Neutrophil (primary cell): Measurements from ENCODE around the gene CREB5.

Source experiments
- H3K27ac ChIP-seq: fragments of 200-600 bp; sonication (generic); 2 replicates; pipeline ENCODE4 v1.5.1; 2016; ENCODE audit warnings: mild to moderate bottlenecking, moderate library complexity
- H3K27me3 ChIP-seq: fragments of 200-600 bp; sonication (generic); 2 replicates; pipeline ENCODE4 v1.6.0; 2016; ENCODE audit warnings: mild to moderate bottlenecking
- H3K36me3 ChIP-seq: fragments of 200-600 bp; sonication (generic); 2 replicates; pipeline ENCODE4 v1.5.1; 2017
- H3K4me1 ChIP-seq, 2 experiments: fragments of 200-600 bp in 1 of 2; sonication (generic) in 1 of 2; 1 replicate in 1 of 2; 2 replicates in 1 of 2; pipeline versions ENCODE4 v1.5.1 to v1.6.1; 2013 to 2016; ENCODE audit warnings: low read depth in 1 of 2, low read length in 1 of 2, mild to moderate bottlenecking in 1 of 2, moderate library complexity in 1 of 2; ENCODE audit not compliant: control insufficient read depth in 1 of 2, insufficient read depth in 1 of 2
- H3K4me3 ChIP-seq, 2 experiments: fragments of 200-600 bp in 1 of 2; sonication (generic) in 1 of 2; 1 replicate in 1 of 2; 2 replicates in 1 of 2; pipeline ENCODE4 v1.5.1; 2013 to 2016; ENCODE audit warnings: low read depth in 1 of 2, low read length in 1 of 2, mild to moderate bottlenecking in 1 of 2, moderate library complexity in 1 of 2
- H3K9me3 ChIP-seq: fragments of 200-600 bp; sonication (generic); 2 replicates; pipeline ENCODE4 v1.5.1; 2016
- TF ChIP-seq, protein P1 (sequence below): fragments of 200-600 bp; sonication (generic); IDR thresholded peaks from 2 replicates; pipeline ENCODE4 v1.5.1; 2016; ENCODE audit warnings: antibody characterized with exemption

CREB5 gene

DNA sequence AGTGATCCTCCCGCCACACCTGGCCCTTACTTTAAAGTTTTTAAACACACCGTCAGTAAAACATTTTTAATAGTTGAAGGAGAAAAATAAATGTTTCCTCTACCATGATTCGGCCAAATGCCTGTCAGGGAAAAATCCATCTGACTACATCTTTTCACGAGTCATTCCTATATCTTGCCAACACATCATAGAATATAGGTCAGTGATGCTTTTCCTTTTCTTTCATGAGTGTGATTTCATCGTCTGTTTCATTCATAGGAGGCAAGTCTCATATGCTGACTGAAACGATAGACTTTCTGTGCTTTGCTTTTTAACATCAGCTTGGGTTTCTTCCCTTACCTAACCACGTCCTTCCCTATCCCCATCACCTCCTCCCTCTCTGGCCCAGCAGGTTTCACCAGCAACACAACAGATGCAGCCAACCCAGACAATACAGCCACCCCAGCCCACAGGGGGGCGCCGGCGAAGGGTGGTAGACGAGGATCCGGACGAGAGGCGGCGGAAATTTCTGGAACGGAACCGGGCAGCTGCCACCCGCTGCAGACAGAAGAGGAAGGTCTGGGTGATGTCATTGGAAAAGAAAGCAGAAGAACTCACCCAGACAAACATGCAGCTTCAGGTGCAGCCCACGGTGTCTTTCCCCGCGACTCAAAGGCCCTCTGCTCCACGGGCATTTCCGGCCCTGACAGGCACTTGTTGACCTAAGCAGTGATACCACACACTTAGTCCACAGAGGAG lies 396.6 kb downstream of the CREB5 start:
- Histone ChIP-seq H3K9me3 (no peaks in the 10 kb centered on the region), H3K4me1 (no peaks in the 10 kb centered on the region), H3K36me3 (peaks cover 73% of the 10 kb centered on the region), H3K4me3 (no peak overlapping the region), H3K27ac (no peak overlapping the region), H3K27me3 (no peaks in the 10 kb centered on the region)
- TF ChIP-seq, protein P1, sequence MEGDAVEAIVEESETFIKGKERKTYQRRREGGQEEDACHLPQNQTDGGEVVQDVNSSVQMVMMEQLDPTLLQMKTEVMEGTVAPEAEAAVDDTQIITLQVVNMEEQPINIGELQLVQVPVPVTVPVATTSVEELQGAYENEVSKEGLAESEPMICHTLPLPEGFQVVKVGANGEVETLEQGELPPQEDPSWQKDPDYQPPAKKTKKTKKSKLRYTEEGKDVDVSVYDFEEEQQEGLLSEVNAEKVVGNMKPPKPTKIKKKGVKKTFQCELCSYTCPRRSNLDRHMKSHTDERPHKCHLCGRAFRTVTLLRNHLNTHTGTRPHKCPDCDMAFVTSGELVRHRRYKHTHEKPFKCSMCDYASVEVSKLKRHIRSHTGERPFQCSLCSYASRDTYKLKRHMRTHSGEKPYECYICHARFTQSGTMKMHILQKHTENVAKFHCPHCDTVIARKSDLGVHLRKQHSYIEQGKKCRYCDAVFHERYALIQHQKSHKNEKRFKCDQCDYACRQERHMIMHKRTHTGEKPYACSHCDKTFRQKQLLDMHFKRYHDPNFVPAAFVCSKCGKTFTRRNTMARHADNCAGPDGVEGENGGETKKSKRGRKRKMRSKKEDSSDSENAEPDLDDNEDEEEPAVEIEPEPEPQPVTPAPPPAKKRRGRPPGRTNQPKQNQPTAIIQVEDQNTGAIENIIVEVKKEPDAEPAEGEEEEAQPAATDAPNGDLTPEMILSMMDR: no peak

- H3K27me3 ChIP-seq: no peaks in the 10 kb centered on the region
- TF ChIP-seq, protein P1: no peak
- H3K4me3 ChIP-seq: no peak overlapping the region
- no peak overlapping the region for H3K27ac ChIP-seq
- H3K9me3 ChIP-seq: no peaks in the 10 kb centered on the region
- no peaks in the 10 kb centered on the region for H3K4me1 ChIP-seq
- peaks cover 69% of the 10 kb centered on the region for H3K36me3 ChIP-seq
Observed at GRCh38 chr7:28811008-28811407, 398.7 kb downstream of the CREB5 start.

GRCh38 chr7:28811701-28812430 lies 399.5 kb downstream of the CREB5 start:
- Histone ChIP-seq H3K4me3 (no peak overlapping the region), H3K36me3 (peaks cover 71% of the 10 kb centered on the region), H3K27me3 (no peaks in the 10 kb centered on the region), H3K4me1 (no peaks in the 10 kb centered on the region), H3K27ac (no peak overlapping the region), H3K9me3 (no peaks in the 10 kb centered on the region)
- TF ChIP-seq, protein P1: no peak

DNA sequence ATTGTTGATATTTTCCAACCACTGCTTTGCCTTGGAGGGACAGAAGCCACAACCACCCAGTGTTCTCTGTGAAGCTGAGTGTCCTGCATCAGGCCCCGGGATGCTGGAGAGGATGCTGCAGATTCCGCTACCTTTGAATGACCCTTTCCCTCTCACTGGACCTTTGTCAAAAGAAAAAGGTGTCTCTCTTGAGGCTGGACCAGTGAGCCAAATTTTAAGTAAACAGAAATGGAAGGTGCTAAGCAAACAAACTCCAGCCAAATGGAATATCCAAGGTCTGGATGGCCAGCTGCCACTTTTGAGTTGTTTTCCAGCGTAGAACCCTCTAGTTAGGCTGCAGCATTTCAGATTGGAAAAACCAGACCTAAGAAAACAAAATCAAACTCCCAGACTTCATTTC lies 400.3 kb downstream of the CREB5 start:
- H3K27me3 ChIP-seq: no peaks in the 10 kb centered on the region
- no peak overlapping the region for H3K4me3 ChIP-seq
- no peaks in the 10 kb centered on the region for H3K9me3 ChIP-seq
- no peaks in the 10 kb centered on the region for H3K4me1 ChIP-seq
- H3K36me3 ChIP-seq: peaks cover 77% of the 10 kb centered on the region
- no peak overlapping the region for H3K27ac ChIP-seq
- TF ChIP-seq, protein P1: no peak

GRCh38 chr7:28813243-28813962 lies 401.1 kb downstream of the CREB5 start:
- Histone ChIP-seq H3K27me3 (no peaks in the 10 kb centered on the region), H3K9me3 (no peaks in the 10 kb centered on the region), H3K36me3 (peaks cover 79% of the 10 kb centered on the region), H3K4me3 (no peak overlapping the region), H3K27ac (no peak overlapping the region), H3K4me1 (no peaks in the 10 kb centered on the region)
- TF ChIP-seq, protein P1: no peak
